Adipocyte (in vitro differentiated cells): ENCODE data around the gene DEPDC5.

Experiments
- DNase-seq: peaks from one replicate; pipeline ENCODE4 v3.0.0-alpha.2; 2015; ENCODE audit warnings: low read depth
- H3K27me3 ChIP-seq: replicated peaks from 2 replicates; pipeline ENCODE4 v1.7.0; 2013; ENCODE audit warnings: mild to moderate bottlenecking, low read length, moderate library complexity; ENCODE audit not compliant: control insufficient read depth, insufficient read depth
- H3K36me3 ChIP-seq: 2 replicates; pipeline ENCODE4 v1.7.0; 2013; ENCODE audit warnings: low read length, mild to moderate bottlenecking, moderate library complexity; ENCODE audit not compliant: control insufficient read depth, insufficient read depth, severe bottlenecking
- H3K4me1 ChIP-seq: 2 replicates; pipeline ENCODE4 v1.7.0; 2013; ENCODE audit warnings: mild to moderate bottlenecking, low read length, moderate library complexity; ENCODE audit not compliant: control insufficient read depth, insufficient read depth
- H3K4me3 ChIP-seq: 2 replicates; pipeline ENCODE4 v1.7.0; 2013; ENCODE audit warnings: mild to moderate bottlenecking, low read length, moderate library complexity
- H3K9ac ChIP-seq: 2 replicates; pipeline ENCODE4 v1.7.0; 2013; ENCODE audit warnings: mild to moderate bottlenecking, low read length, moderate library complexity
- H3K9me3 ChIP-seq: 2 replicates; pipeline ENCODE4 v1.7.0; 2013; ENCODE audit warnings: mild to moderate bottlenecking, low read length, moderate library complexity; ENCODE audit not compliant: control insufficient read depth

The DEPDC5 gene

DNA sequence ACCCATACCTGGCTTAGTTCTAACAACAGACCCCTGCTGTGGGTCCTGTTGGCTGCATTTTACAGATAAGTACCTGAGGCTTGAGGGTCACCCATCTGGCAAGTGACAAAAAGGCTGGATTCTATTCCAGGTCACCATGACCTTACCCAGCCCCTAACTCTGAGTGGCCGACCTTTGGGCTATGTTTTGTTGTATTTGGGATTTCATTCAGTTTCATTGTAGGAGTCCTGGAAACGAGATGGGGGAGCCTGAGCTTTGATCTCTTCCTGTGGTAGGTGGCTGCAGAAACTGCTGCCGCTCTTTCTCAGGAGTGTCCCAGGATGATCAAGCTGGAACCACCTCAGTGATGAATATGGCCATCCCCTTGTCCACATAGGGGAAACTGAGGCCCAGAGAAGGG is 165.9 kb downstream of the DEPDC5 start:
- Histone ChIP-seq H3K9me3 (no peaks in the 10 kb centered on the region), H3K27me3 (peaks cover 4% of the 10 kb centered on the region), H3K36me3 (no peaks in the 10 kb centered on the region), H3K4me3 (no peak overlapping the region), H3K9ac (no peak overlapping the region), H3K4me1 (no peaks in the 10 kb centered on the region)
- no peak for DNase-seq

DNA sequence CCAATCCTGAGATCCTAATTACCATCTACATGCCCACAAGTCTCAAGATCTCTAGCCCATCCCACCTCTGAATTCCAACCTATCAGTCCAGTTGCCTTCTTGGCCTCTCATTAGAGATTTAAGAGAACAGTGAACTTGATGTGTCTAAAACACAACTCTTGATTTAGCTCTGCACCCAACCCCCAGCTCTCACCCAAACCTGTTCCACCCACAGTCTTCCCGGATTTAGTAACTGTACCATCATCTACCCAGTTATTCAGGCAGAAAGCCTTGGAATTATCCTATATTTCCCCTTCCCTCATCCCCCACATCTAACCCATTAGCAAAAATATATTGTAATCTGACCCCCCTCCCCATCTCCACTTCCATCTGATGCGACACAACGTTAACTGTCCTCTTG is 166.5 kb downstream of the DEPDC5 start:
- no peak overlapping the region for H3K4me3 ChIP-seq
- no peaks in the 10 kb centered on the region for H3K4me1 ChIP-seq
- no peak for DNase-seq
- no peaks in the 10 kb centered on the region for H3K9me3 ChIP-seq
- H3K36me3 ChIP-seq, result no peaks in the 10 kb centered on the region
- no peak overlapping the region for H3K9ac ChIP-seq
- peaks cover 4% of the 10 kb centered on the region for H3K27me3 ChIP-seq

DNA sequence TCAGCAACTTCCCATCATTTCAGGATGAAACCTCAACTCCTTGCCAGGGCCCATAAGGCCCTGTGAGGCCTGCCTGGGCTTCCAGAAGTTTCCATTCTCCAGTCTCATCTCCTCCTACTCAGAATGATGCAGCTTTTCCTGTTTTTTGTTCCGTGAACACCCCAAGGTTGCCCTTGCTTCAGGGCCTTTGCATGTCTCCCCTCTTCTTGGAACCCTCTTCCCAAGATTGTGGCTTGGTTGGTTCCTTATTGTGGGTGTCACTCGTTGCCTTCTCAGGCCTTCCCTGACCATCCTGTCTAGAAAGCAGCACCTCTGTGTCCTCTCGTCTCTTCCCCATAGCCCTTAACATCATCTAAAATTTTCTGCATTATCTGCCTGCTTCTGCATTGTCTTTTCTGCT is 167.3 kb downstream of the DEPDC5 start:
- Histone ChIP-seq H3K4me1 (no peaks in the 10 kb centered on the region), H3K9ac (no peak overlapping the region), H3K9me3 (no peaks in the 10 kb centered on the region), H3K4me3 (no peak overlapping the region), H3K27me3 (peaks cover 4% of the 10 kb centered on the region), H3K36me3 (no peaks in the 10 kb centered on the region)
- no peak for DNase-seq

- no peak for DNase-seq
- no peak overlapping the region for H3K9ac ChIP-seq
- peaks cover 4% of the 10 kb centered on the region for H3K27me3 ChIP-seq
- no peaks in the 10 kb centered on the region for H3K36me3 ChIP-seq
- H3K4me3 ChIP-seq, result no peak overlapping the region
- no peaks in the 10 kb centered on the region for H3K9me3 ChIP-seq
- no peaks in the 10 kb centered on the region for H3K4me1 ChIP-seq
Measured at GRCh38 chr22:31922534-31922933, 168.7 kb downstream of the DEPDC5 start.

DNA sequence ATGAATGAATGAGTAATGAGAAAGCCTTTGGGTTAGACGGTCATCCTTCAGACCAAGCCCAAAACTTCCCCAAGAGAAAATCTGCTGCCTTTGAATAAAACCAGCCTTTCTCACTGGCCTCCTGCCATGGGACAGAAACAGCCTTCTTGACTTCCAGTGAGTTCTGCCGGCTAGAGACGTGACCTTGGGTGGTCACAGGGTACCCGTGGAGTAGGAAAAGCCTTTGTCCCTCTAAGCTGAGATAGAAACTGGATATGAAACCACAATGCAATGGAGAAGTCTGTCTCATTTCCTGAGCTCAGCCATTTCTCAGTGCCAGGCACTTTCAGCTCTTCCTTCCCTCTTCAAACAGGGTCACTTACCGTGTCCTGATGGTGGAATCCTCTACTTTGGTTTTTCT is 169.3 kb downstream of the DEPDC5 start:
- DNase-seq, result no peak
- Histone ChIP-seq H3K27me3 (peaks cover 4% of the 10 kb centered on the region), H3K4me3 (no peak overlapping the region), H3K4me1 (no peaks in the 10 kb centered on the region), H3K36me3 (no peaks in the 10 kb centered on the region), H3K9ac (no peak overlapping the region), H3K9me3 (no peaks in the 10 kb centered on the region)

DNA sequence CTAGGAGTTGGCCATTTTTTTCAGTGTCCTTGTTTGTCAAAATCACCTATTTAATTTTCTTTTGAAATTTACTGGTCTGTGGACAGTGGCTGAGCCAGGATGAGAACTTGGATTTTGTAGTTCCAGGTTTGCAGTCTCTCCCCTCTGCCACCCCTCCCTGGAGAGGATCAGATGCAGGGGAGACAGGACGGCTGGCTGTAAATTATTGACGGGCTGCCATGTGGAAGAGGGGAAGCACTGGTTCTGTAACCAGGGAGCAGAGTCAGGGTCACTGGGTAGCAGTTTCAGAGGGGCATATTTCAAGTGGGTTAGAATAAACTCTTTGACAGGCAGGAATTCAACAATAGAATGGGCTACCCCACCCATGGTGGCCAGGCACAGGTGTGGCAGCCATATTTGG is 169.9 kb downstream of the DEPDC5 start:
- no peaks in the 10 kb centered on the region for H3K36me3 ChIP-seq
- no peaks in the 10 kb centered on the region for H3K9me3 ChIP-seq
- H3K9ac ChIP-seq, result no peak overlapping the region
- H3K27me3 ChIP-seq, result no peaks in the 10 kb centered on the region
- no peak for DNase-seq
- H3K4me3 ChIP-seq, result no peak overlapping the region
- peaks cover 2% of the 10 kb centered on the region for H3K4me1 ChIP-seq

- Histone ChIP-seq H3K36me3 (no peaks in the 10 kb centered on the region), H3K4me3 (no peak overlapping the region), H3K9me3 (no peaks in the 10 kb centered on the region), H3K4me1 (peaks cover 3% of the 10 kb centered on the region), H3K27me3 (no peaks in the 10 kb centered on the region), H3K9ac (no peak overlapping the region)
- DNase-seq, result no peak
Measured at GRCh38 chr22:31925056-31925455, 171.2 kb downstream of the DEPDC5 start.

GRCh38 chr22:31926024-31926423 is 172.2 kb downstream of the DEPDC5 start:
- Histone ChIP-seq H3K4me3 (no peak overlapping the region), H3K9me3 (no peaks in the 10 kb centered on the region), H3K9ac (no peak overlapping the region), H3K4me1 (peaks cover 3% of the 10 kb centered on the region), H3K27me3 (no peaks in the 10 kb centered on the region), H3K36me3 (no peaks in the 10 kb centered on the region)
- no peak for DNase-seq

- Histone ChIP-seq H3K36me3 (no peaks in the 10 kb centered on the region), H3K9me3 (no peaks in the 10 kb centered on the region), H3K9ac (no peak overlapping the region), H3K4me1 (peaks cover 3% of the 10 kb centered on the region), H3K4me3 (no peak overlapping the region), H3K27me3 (no peaks in the 10 kb centered on the region)
- DNase-seq, result no peak
Measured at GRCh38 chr22:31926969-31927368, 173.2 kb downstream of the DEPDC5 start.

DNA sequence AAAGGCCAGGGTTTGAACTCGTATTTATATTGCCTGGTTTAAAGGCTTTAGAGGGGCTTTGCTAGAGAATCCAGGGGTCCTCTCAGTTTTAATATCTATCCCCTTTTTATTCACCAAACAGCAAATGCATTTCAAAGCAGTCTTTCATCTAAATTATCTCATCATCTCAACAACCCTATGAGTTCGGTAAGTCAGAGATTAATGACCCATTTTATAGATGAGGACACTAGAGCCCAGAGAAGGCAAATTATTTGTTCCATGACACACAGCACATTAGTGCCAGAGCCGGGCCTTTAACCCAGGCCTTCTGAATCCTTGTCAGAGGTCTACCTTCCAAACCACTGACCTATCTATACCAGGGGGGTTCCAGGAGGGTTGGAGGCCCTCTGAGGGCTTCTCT is 173.7 kb downstream of the DEPDC5 start:
- Histone ChIP-seq H3K27me3 (no peaks in the 10 kb centered on the region), H3K9me3 (no peaks in the 10 kb centered on the region), H3K36me3 (no peaks in the 10 kb centered on the region), H3K9ac (no peak overlapping the region), H3K4me3 (no peak overlapping the region), H3K4me1 (peaks cover 3% of the 10 kb centered on the region)
- no peak for DNase-seq

DNA sequence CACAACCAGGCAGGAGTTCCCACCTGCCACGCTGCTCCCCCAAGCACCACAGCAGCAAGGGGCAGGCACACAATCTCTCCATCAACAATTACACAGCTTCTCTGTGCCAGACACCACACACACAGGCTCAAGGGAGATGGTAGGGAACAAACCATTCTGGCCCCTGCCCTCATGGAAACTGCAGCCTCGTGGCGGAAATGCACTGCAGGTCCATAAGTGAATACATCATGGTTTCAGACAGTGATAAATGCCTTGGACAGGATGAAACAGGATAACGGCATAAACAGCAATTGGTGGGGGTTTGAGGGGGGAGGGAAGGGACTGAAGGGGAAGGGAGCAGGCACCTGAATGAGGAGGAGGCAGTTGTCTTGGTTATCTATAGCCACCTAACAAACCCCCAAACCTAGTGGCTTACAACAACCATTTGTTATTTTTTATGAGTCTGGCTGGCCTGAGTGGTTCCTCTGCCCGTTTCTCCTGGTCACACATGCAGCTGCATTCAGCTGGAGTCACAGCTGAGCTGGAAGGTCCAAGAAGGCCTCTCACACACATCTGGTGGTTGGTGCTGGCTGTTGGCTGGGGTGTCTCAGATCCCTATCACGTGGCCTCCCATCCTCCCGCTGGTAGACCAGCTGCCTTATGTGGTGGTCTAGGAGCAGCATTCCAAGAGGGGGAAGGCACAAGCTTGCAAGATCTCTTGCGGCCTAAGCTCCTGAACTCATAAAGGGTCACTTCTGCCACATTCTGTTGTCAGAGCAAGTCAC is 175.5 kb downstream of the DEPDC5 start:
- Histone ChIP-seq H3K4me1 (peaks cover 3% of the 10 kb centered on the region), H3K4me3 (no peak overlapping the region), H3K9me3 (no peaks in the 10 kb centered on the region), H3K36me3 (no peaks in the 10 kb centered on the region), H3K9ac (no peak overlapping the region), H3K27me3 (no peaks in the 10 kb centered on the region)
- no peak for DNase-seq

- Histone ChIP-seq H3K4me1 (peaks cover 3% of the 10 kb centered on the region), H3K27me3 (no peaks in the 10 kb centered on the region), H3K36me3 (no peaks in the 10 kb centered on the region), H3K4me3 (no peak overlapping the region), H3K9ac (no peak overlapping the region), H3K9me3 (no peaks in the 10 kb centered on the region)
- DNase-seq, result no peak
Measured at GRCh38 chr22:31932863-31933262, 179.0 kb downstream of the DEPDC5 start.
